ENCODE results near the gene ENG.
"Not testable (repeated sequence)": the region's sequence is repeated elsewhere in the genome, so short reads cannot be mapped to it uniquely, and the experiment has no call there.

ENG gene

GRCh38 chr9:127884427-127884911, 30.0 kb upstream of the ENG start:
- DNase-seq = peak in 1 of 2 donors; percentile 81
- Histone ChIP-seq H3K4me1 (peaks cover 0 to 21% (median 18%) of the 10 kb centered on the region in 4 donors), H3K9me3 (no peaks in the 10 kb centered on the region), H3K36me3 (peaks cover 46 to 68% (median 50%) of the 10 kb centered on the region in 3 donors), H3K27me3 (no peaks in the 10 kb centered on the region), H3K4me3 (no peak overlapping the region), H3K27ac (peak overlapping the region; percentile 35 to 38)
- intact Hi-C loops (cut with DNase I; ENCODE audit: low total_unique reads) = no loop called here
- TF ChIP-seq CTCF (IDR thresholded peaks at IDR 0.05) = no peak

- Histone ChIP-seq H3K36me3 (peaks cover 41 to 64% (median 45%) of the 10 kb centered on the region in 3 donors), H3K4me1 (peaks cover 0 to 21% (median 18%) of the 10 kb centered on the region in 4 donors), H3K27ac (peak overlapping the region; percentile 35 to 38), H3K9me3 (no peaks in the 10 kb centered on the region), H3K4me3 (no peak overlapping the region), H3K27me3 (no peaks in the 10 kb centered on the region)
- no peak for TF ChIP-seq CTCF (IDR thresholded peaks at IDR 0.05)
- DNase-seq = no peak
- intact Hi-C loops (cut with DNase I; ENCODE audit: low total_unique reads) = no loop called here
Observed at GRCh38 chr9:127883959-127884358, 29.5 kb upstream of the ENG start.

- H3K9me3 ChIP-seq; H3K27me3 ChIP-seq; H3K4me3 ChIP-seq; H3K27ac ChIP-seq; DNase-seq; intact Hi-C loops (cut with DNase I; ENCODE audit: low total_unique reads): not testable (repeated sequence)
- peaks cover 0 to 38% (median 34%) of the 10 kb centered on the region in 4 donors for H3K4me1 ChIP-seq
- peaks cover 20 to 42% (median 25%) of the 10 kb centered on the region in 3 donors for H3K36me3 ChIP-seq
Observed at GRCh38 chr9:127881715-127882114, 27.3 kb upstream of the ENG start.

- H3K36me3 ChIP-seq = peaks cover 5 to 26% (median 10%) of the 10 kb centered on the region in 3 donors
- peaks cover 0 to 48% (median 40%) of the 10 kb centered on the region in 4 donors for H3K4me1 ChIP-seq
- H3K27me3 ChIP-seq = no peaks in the 10 kb centered on the region
- H3K4me3 ChIP-seq = no peak overlapping the region
- no peak overlapping the region for H3K27ac ChIP-seq
- intact Hi-C loops (cut with DNase I; ENCODE audit: low total_unique reads) = no loop called here
- no peaks in the 10 kb centered on the region for H3K9me3 ChIP-seq
- DNase-seq = no peak
- TF ChIP-seq CTCF (IDR thresholded peaks at IDR 0.05) = no peak
Observed at GRCh38 chr9:127880143-127880542, 25.7 kb upstream of the ENG start.

DNA sequence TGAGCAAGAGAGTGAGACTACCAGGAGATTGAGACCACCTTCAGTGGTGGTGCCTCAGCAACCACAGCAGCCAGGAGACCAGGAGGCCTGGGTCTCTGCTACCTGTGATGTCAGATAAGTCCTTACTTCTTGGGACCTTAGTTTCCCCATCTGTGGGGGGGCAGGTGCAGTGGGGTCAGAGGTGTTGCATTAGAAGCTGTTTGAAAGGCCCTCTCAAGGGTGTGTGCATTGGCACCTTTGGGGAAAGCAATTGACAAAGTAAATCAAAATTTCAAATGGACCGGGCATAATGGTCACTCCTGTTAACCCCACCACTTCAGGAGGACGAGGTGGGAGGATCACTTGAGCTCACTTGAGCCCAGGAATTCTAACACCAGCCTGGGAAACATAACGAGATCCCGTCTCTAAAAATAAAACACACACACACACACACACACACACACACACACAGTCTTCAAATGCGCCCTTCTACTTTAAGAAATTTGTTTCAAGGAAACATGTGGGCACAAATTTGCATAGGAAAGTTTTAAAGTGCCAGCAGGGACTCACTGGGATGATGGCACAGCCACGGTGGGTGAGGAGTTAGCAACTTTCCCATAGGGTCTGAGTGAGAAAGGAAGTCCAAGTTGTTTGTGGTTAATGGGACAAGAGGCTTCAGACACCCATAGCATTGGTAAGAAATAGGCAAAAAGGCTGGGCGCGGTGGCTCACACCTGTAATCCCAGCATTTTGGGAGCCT, 24.4 kb upstream of the ENG start:
- H3K27me3 ChIP-seq = no peaks in the 10 kb centered on the region
- peaks cover 0 to 48% (median 44%) of the 10 kb centered on the region in 4 donors for H3K4me1 ChIP-seq
- intact Hi-C loops (cut with DNase I; ENCODE audit: low total_unique reads) = no loop called here
- H3K9me3 ChIP-seq = no peaks in the 10 kb centered on the region
- H3K4me3 ChIP-seq = no peak overlapping the region
- H3K27ac ChIP-seq = peak overlapping the region in 1 of 2 donors; percentile 81
- DNase-seq = no peak
- peaks cover 0 to 13% (median 0%) of the 10 kb centered on the region in 3 donors for H3K36me3 ChIP-seq
- TF ChIP-seq CTCF (IDR thresholded peaks at IDR 0.05) = no peak

- intact Hi-C loops (cut with DNase I; ENCODE audit: low total_unique reads) = no loop called here
- Histone ChIP-seq H3K9me3 (no peaks in the 10 kb centered on the region), H3K36me3 (peaks cover 0 to 13% (median under 1%) of the 10 kb centered on the region in 3 donors), H3K4me3 (peak overlapping the region; percentile 63 to 66), H3K4me1 (peaks cover 0 to 54% (median 51%) of the 10 kb centered on the region in 4 donors), H3K27me3 (no peaks in the 10 kb centered on the region), H3K27ac (peak overlapping the region; percentile 76 to 81)
- no peak for DNase-seq
- TF ChIP-seq CTCF (IDR thresholded peaks at IDR 0.05) = no peak
Observed at GRCh38 chr9:127878001-127878651, 23.7 kb upstream of the ENG start.
